SK-N-SH treated with all-trans-retinoic acid at 6 μM for 48 hours (cell line): Measurements from ENCODE around the gene SLC2A5.

Source experiments
- ATAC-seq: fragments of 200-7000 bp; cut with Tn5 transposase; 3 replicates; pipeline ENCODE4 v1.9.1; 2020; ENCODE audit warnings: mild to moderate bottlenecking, moderate library complexity
- ARNTL ChIP-seq: fragments of 450-650 bp; formaldehyde crosslinking; IDR thresholded peaks from 2 replicates; pipeline ENCODE4 v1.5.0; 2020; ENCODE audit warnings: low read depth, mild to moderate bottlenecking, moderate library complexity, borderline replicate concordance
- BACH2 ChIP-seq: fragments of 250-450 bp; sonication (Bioruptor Pico); IDR thresholded peaks from 2 replicates; pipeline ENCODE4 v1.9.0; 2021; ENCODE audit warnings: mild to moderate bottlenecking, borderline replicate concordance
- CSDC2 ChIP-seq: fragments of 250-450 bp; sonication (Bioruptor Pico); IDR thresholded peaks from 2 replicates; pipeline ENCODE4 v1.5.0; 2020; ENCODE audit warnings: mild to moderate bottlenecking, moderate library complexity
- ESRRG ChIP-seq: fragments of 250-450 bp; sonication (Bioruptor Pico); IDR thresholded peaks from 2 replicates; pipeline ENCODE4 v1.6.1; 2021; ENCODE audit warnings: mild to moderate bottlenecking
- GLIS3 ChIP-seq: fragments of 250-450 bp; sonication (Bioruptor Pico); IDR thresholded peaks from 2 replicates; pipeline ENCODE4 v1.5.0; 2020; ENCODE audit warnings: mild to moderate bottlenecking, moderate library complexity
- ISL1 ChIP-seq: fragments of 250-450 bp; sonication (Bioruptor Pico); IDR thresholded peaks from 2 replicates; pipeline ENCODE4 v2.1.2; 2022; ENCODE audit warnings: mild to moderate bottlenecking, moderate library complexity
- OSR1 ChIP-seq: fragments of 250-450 bp; sonication (Bioruptor Pico); IDR thresholded peaks from 2 replicates; pipeline ENCODE4 v1.8.0; 2022; ENCODE audit warnings: moderate library complexity, mild to moderate bottlenecking, inconsistent platforms
- PPARA ChIP-seq: fragments of 250-450 bp; sonication (Bioruptor Pico); IDR thresholded peaks from 2 replicates; pipeline ENCODE4 v1.5.0; 2020; ENCODE audit warnings: mild to moderate bottlenecking, borderline replicate concordance
- SNAI2 ChIP-seq: fragments of 250-450 bp; sonication (Bioruptor Pico); IDR thresholded peaks from 2 replicates; pipeline ENCODE4 v1.5.0; 2020; ENCODE audit warnings: mild to moderate bottlenecking, moderate library complexity
- TCF4 ChIP-seq: fragments of 250-450 bp; sonication (Bioruptor Pico); IDR thresholded peaks from 2 replicates; pipeline ENCODE4 v1.8.0; 2021; ENCODE audit warnings: mild to moderate bottlenecking, moderate library complexity, borderline replicate concordance
- ZC3H10 ChIP-seq: fragments of 250-450 bp; sonication (Bioruptor Pico); IDR thresholded peaks from 2 replicates; pipeline ENCODE4 v1.5.1; 2021; ENCODE audit warnings: mild to moderate bottlenecking, moderate library complexity
- ZNF565 ChIP-seq: fragments of 450-650 bp; formaldehyde crosslinking; conservative IDR thresholded peaks from 2 replicates; pipeline ENCODE4 v1.5.0; 2020; ENCODE audit warnings: low read depth, mild to moderate bottlenecking, moderate library complexity
- ZNF8 ChIP-seq: fragments of 450-650 bp; formaldehyde crosslinking; IDR thresholded peaks from 2 replicates; pipeline ENCODE4 v1.5.0; 2020; ENCODE audit warnings: mild to moderate bottlenecking, moderate library complexity
- TF ChIP-seq, protein P1 (sequence below): fragments of 250-450 bp; sonication (Bioruptor Pico); IDR thresholded peaks from 2 replicates; pipeline ENCODE4 v1.5.0; 2020; ENCODE audit warnings: mild to moderate bottlenecking, moderate library complexity
- TF ChIP-seq, protein P2 (sequence below): fragments of 250-450 bp; sonication (Bioruptor Pico); IDR thresholded peaks from 2 replicates; pipeline ENCODE4 v1.8.0; 2020; ENCODE audit warnings: mild to moderate bottlenecking, moderate library complexity, borderline replicate concordance
- TF ChIP-seq, protein P3 (sequence below): fragments of 250-450 bp; sonication (Bioruptor Pico); IDR thresholded peaks from 2 replicates; pipeline ENCODE4 v1.5.1; 2021; ENCODE audit warnings: mild to moderate bottlenecking, moderate library complexity
- TF ChIP-seq, protein P4 (sequence below): fragments of 250-450 bp; sonication (Bioruptor Pico); IDR thresholded peaks from 2 replicates; pipeline ENCODE4 v1.8.0; 2021; ENCODE audit warnings: low read depth, mild to moderate bottlenecking, moderate library complexity, borderline replicate concordance

SLC2A5 gene

DNA sequence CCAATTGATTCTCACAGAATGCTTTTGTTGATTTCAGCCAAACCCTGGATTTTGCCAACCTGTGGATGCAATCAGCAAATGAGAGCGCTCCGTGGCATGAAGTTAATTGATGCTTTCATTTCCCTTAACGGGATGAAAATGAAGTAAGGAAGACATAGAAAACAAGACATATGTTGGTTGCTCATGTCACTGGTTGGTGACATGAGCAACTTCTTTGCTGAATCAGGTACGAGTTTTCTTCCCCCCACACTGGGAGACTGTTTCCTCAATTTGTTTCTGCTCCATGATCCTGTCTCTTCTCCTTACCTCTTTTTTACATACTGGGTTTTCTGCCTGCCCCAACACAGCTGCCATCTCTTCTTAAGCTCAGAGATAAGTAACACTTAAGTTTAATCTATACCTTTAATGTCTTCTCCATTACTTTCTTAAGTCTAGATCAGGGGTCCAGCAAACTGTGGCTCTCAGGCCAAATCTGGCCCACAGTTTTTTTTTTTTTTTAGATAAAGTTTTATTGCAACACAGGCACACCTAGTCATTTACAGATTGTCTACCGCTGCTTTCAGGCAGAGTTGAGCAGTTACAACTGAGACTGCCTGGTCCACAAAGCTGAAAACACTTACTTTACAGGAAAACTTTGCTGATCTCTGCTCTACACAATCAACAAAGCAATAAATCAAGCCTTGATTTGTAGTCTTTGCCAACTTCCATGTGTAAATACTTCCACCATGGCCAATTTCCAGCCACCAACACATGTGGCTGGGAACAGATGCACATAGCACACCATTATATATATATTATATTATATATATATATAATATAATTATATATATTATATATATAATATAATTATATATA, 46.1 kb upstream of the SLC2A5 start (continued):
- TF ChIP-seq, protein P1, sequence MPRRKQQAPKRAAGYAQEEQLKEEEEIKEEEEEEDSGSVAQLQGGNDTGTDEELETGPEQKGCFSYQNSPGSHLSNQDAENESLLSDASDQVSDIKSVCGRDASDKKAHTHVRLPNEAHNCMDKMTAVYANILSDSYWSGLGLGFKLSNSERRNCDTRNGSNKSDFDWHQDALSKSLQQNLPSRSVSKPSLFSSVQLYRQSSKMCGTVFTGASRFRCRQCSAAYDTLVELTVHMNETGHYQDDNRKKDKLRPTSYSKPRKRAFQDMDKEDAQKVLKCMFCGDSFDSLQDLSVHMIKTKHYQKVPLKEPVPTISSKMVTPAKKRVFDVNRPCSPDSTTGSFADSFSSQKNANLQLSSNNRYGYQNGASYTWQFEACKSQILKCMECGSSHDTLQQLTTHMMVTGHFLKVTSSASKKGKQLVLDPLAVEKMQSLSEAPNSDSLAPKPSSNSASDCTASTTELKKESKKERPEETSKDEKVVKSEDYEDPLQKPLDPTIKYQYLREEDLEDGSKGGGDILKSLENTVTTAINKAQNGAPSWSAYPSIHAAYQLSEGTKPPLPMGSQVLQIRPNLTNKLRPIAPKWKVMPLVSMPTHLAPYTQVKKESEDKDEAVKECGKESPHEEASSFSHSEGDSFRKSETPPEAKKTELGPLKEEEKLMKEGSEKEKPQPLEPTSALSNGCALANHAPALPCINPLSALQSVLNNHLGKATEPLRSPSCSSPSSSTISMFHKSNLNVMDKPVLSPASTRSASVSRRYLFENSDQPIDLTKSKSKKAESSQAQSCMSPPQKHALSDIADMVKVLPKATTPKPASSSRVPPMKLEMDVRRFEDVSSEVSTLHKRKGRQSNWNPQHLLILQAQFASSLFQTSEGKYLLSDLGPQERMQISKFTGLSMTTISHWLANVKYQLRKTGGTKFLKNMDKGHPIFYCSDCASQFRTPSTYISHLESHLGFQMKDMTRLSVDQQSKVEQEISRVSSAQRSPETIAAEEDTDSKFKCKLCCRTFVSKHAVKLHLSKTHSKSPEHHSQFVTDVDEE (CRISPR knock-in tag), result no peak
- TF ChIP-seq CSDC2 (CRISPR knock-in tag), result no peak
- no peak for TF ChIP-seq ISL1 (CRISPR knock-in tag)

DNA sequence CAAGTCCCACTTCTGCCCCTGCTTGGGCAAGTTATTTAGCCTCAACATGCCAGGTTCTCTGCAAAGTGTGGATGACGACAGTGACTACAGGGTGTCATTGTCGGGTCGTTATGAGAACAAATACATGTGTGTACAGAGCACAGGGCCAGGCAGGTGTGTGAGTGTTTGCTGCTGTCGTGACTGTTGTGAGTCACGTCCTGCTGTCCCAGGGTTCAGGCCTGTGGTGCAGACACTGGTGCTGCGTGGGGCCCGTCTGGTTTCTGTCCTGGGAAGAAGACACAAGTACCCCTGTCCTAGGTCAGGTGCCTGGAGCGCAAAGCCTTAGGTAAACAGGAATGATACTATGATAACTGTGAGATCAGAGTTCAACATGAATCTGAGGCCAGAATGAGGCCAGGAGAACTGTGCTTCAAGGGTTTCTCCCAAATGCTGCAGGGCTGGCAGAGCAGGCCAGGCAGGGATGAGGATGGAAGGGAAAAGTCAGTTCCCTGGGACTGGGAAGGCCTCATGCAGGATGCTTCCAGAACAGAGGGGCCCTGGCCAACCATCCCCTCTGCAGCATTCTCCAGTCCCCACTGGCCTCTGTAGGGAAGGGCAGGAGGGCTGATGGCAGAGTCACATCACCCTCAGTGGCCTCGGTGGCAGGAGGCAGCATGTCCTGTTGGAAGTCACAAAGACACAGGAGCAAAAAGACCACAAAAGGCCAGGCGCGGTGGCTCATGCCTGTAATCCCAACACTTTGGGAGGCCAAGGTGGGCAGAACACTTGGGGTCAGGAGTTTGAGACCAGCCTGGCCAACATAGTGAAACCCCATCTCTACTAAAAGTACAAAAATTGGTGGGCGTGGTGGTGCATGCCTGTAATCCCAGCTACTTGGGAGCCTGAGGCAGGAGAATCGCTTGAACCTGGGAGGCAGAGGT, 43.8 kb upstream of the SLC2A5 start:
- TF ChIP-seq PPARA (CRISPR knock-in tag), result no peak
- TF ChIP-seq CSDC2 (CRISPR knock-in tag), result no peak
- no peak for TF ChIP-seq ARNTL (CRISPR knock-in tag)
- no peak for TF ChIP-seq ZC3H10 (CRISPR knock-in tag)
- no peak for TF ChIP-seq ESRRG (CRISPR knock-in tag)
- no peak for TF ChIP-seq SNAI2 (CRISPR knock-in tag)
- TF ChIP-seq, protein P2, sequence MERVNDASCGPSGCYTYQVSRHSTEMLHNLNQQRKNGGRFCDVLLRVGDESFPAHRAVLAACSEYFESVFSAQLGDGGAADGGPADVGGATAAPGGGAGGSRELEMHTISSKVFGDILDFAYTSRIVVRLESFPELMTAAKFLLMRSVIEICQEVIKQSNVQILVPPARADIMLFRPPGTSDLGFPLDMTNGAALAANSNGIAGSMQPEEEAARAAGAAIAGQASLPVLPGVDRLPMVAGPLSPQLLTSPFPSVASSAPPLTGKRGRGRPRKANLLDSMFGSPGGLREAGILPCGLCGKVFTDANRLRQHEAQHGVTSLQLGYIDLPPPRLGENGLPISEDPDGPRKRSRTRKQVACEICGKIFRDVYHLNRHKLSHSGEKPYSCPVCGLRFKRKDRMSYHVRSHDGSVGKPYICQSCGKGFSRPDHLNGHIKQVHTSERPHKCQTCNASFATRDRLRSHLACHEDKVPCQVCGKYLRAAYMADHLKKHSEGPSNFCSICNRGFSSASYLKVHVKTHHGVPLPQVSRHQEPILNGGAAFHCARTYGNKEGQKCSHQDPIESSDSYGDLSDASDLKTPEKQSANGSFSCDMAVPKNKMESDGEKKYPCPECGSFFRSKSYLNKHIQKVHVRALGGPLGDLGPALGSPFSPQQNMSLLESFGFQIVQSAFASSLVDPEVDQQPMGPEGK (CRISPR knock-in tag), result no peak
- no peak for TF ChIP-seq TCF4
- TF ChIP-seq ZNF8 (CRISPR knock-in tag), result no peak
- TF ChIP-seq, protein P1 (CRISPR knock-in tag), result no peak
- no peak for TF ChIP-seq BACH2
- TF ChIP-seq, protein P3, sequence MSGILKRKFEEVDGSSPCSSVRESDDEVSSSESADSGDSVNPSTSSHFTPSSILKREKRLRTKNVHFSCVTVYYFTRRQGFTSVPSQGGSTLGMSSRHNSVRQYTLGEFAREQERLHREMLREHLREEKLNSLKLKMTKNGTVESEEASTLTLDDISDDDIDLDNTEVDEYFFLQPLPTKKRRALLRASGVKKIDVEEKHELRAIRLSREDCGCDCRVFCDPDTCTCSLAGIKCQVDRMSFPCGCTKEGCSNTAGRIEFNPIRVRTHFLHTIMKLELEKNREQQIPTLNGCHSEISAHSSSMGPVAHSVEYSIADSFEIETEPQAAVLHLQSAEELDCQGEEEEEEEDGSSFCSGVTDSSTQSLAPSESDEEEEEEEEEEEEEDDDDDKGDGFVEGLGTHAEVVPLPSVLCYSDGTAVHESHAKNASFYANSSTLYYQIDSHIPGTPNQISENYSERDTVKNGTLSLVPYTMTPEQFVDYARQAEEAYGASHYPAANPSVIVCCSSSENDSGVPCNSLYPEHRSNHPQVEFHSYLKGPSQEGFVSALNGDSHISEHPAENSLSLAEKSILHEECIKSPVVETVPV (CRISPR knock-in tag), result no peak
- no peak for TF ChIP-seq GLIS3 (CRISPR knock-in tag)
- TF ChIP-seq, protein P4, sequence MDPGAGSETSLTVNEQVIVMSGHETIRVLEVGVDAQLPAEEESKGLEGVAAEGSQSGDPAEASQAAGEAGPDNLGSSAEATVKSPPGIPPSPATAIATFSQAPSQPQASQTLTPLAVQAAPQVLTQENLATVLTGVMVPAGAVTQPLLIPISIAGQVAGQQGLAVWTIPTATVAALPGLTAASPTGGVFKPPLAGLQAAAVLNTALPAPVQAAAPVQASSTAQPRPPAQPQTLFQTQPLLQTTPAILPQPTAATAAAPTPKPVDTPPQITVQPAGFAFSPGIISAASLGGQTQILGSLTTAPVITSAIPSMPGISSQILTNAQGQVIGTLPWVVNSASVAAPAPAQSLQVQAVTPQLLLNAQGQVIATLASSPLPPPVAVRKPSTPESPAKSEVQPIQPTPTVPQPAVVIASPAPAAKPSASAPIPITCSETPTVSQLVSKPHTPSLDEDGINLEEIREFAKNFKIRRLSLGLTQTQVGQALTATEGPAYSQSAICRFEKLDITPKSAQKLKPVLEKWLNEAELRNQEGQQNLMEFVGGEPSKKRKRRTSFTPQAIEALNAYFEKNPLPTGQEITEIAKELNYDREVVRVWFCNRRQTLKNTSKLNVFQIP (CRISPR knock-in tag), result no peak
- TF ChIP-seq OSR1 (CRISPR knock-in tag), result no peak
- TF ChIP-seq ZNF565 (CRISPR knock-in tag), result no peak
- TF ChIP-seq ISL1 (CRISPR knock-in tag), result no peak
- ATAC-seq, result no peak
